HEK293 (cell line): ENCODE data around the gene KLK1.
A peak's percentile ranks its signal among the peaks of the same experiment; 100 is the strongest.

Experiments used
- CTCF ChIA-PET: fragments of 350-600 bp; formaldehyde crosslinking; extraction: SDS; loops from one replicate; lab custom pipeline; 2021; ENCODE audit warnings: antibody characterized with exemption; lab: Yijun Ruan, JAX
- POLR2A ChIA-PET: fragments of 300-600 bp; formaldehyde crosslinking; extraction: SDS; loops from one replicate; lab custom pipeline; 2020; ENCODE audit warnings: antibody characterized with exemption, inconsistent platforms; lab: Yijun Ruan, JAX
- H3K27ac ChIP-seq: fragments of 200-500 bp; sonication (Bioruptor generic); 2 replicates; pipeline ENCODE4 v1.5.1; 2014; ENCODE audit warnings: low read depth, low read length, control low read depth, inconsistent platforms; ENCODE audit errors: extremely low read depth
- H3K36me3 ChIP-seq, 2 experiments: fragments of 200-500 bp in 1 of 2; sonication (Bioruptor generic) in 1 of 2; 1 replicate in 1 of 2; 2 replicates in 1 of 2; pipeline ENCODE4 v1.5.1; 2014 to 2017; ENCODE audit warnings: inconsistent platforms in 2 of 2, low read length in 2 of 2; ENCODE audit not compliant: control insufficient read depth in 2 of 2, insufficient read depth in 1 of 2
- H3K4me1 ChIP-seq: fragments of 200-500 bp; sonication (Bioruptor generic); 2 replicates; pipeline ENCODE4 v1.5.1; 2014; ENCODE audit warnings: mild to moderate bottlenecking, low read length, inconsistent platforms; ENCODE audit not compliant: control insufficient read depth, insufficient read depth
- H3K4me3 ChIP-seq: 2 replicates; pipeline ENCODE4 v1.5.1; 2011; ENCODE audit warnings: low read depth, mild to moderate bottlenecking, control low read depth, low read length, moderate library complexity
- H3K9me3 ChIP-seq: fragments of 200-500 bp; sonication (Bioruptor generic); 2 replicates; pipeline ENCODE4 v1.5.1; 2014; ENCODE audit warnings: low read depth, low read length, inconsistent platforms; ENCODE audit not compliant: control insufficient read depth, insufficient read depth
- BCL6B ChIP-seq: fragments of 450-650 bp; formaldehyde crosslinking; IDR thresholded peaks from 2 replicates; pipeline ENCODE4 v1.5.1; 2017; ENCODE audit warnings: missing biosample characterization, missing genetic modification characterization
- MEIS1 ChIP-seq: sonication (generic); formaldehyde crosslinking; IDR thresholded peaks from 2 replicates; pipeline ENCODE4 v1.8.1; 2022; ENCODE audit warnings: missing genetic modification reagents, mild to moderate bottlenecking, borderline replicate concordance
- PRDM2 ChIP-seq: fragments of 450-650 bp; formaldehyde crosslinking; IDR thresholded peaks from 2 replicates; pipeline ENCODE4 v1.5.1; 2016; ENCODE audit warnings: missing biosample characterization, missing genetic modification characterization, borderline replicate concordance
- ZBTB20 ChIP-seq: fragments of 450-650 bp; formaldehyde crosslinking; IDR thresholded peaks from 2 replicates; pipeline ENCODE4 v1.5.1; 2016; ENCODE audit warnings: missing biosample characterization, missing genetic modification characterization
- ZBTB8A ChIP-seq: fragments of 450-650 bp; formaldehyde crosslinking; IDR thresholded peaks from 2 replicates; pipeline ENCODE4 v1.5.1; 2016; ENCODE audit warnings: missing biosample characterization, missing genetic modification characterization
- ZIC2 ChIP-seq: fragments of 450-650 bp; formaldehyde crosslinking; IDR thresholded peaks from 2 replicates; pipeline ENCODE4 v1.5.1; 2016; ENCODE audit warnings: missing biosample characterization, missing genetic modification characterization
- ZNF155 ChIP-seq: fragments of 450-650 bp; formaldehyde crosslinking; IDR thresholded peaks from 2 replicates; pipeline ENCODE4 v1.5.1; 2016; ENCODE audit warnings: missing biosample characterization, missing genetic modification characterization
- ZNF157 ChIP-seq: fragments of 450-650 bp; formaldehyde crosslinking; IDR thresholded peaks from 2 replicates; pipeline ENCODE4 v1.5.1; 2016; ENCODE audit warnings: missing biosample characterization, missing genetic modification characterization
- ZNF19 ChIP-seq: fragments of 450-650 bp; formaldehyde crosslinking; IDR thresholded peaks from 2 replicates; pipeline ENCODE4; 2016; ENCODE audit warnings: missing biosample characterization, missing genetic modification characterization, low read depth
- ZNF2 ChIP-seq: fragments of 450-650 bp; formaldehyde crosslinking; IDR thresholded peaks from 2 replicates; pipeline ENCODE4 v1.5.1; 2016; ENCODE audit warnings: missing biosample characterization, missing genetic modification characterization
- ZNF211 ChIP-seq: fragments of 450-650 bp; formaldehyde crosslinking; IDR thresholded peaks from 2 replicates; pipeline ENCODE4 v1.5.1; 2016; ENCODE audit warnings: low read depth, missing biosample characterization, missing genetic modification characterization
- ZNF280D ChIP-seq: fragments of 450-650 bp; formaldehyde crosslinking; IDR thresholded peaks from 2 replicates; pipeline ENCODE4 v1.5.1; 2016; ENCODE audit warnings: missing biosample characterization, missing genetic modification characterization
- ZNF311 ChIP-seq: fragments of 450-650 bp; formaldehyde crosslinking; IDR thresholded peaks from 2 replicates; pipeline ENCODE4 v1.5.1; 2017; ENCODE audit warnings: missing biosample characterization, missing genetic modification characterization, borderline replicate concordance
- ZNF362 ChIP-seq: fragments of 450-650 bp; formaldehyde crosslinking; IDR thresholded peaks from 2 replicates; pipeline ENCODE4 v1.5.1; 2016; ENCODE audit warnings: missing biosample characterization, missing genetic modification characterization
- ZNF391 ChIP-seq: fragments of 450-650 bp; formaldehyde crosslinking; IDR thresholded peaks from 2 replicates; pipeline ENCODE4 v1.5.1; 2016; ENCODE audit warnings: low read depth, missing biosample characterization, missing genetic modification characterization, borderline replicate concordance
- ZNF561 ChIP-seq: fragments of 450-650 bp; IDR thresholded peaks from 2 replicates; pipeline ENCODE4 v1.5.1; 2018; ENCODE audit warnings: missing biosample characterization, missing genetic modification characterization, borderline replicate concordance
- ZNF654 ChIP-seq: fragments of 450-650 bp; formaldehyde crosslinking; IDR thresholded peaks from 2 replicates; pipeline ENCODE4 v1.5.1; 2016; ENCODE audit warnings: low read depth, missing biosample characterization, missing genetic modification characterization
- ZNF692 ChIP-seq: fragments of 450-650 bp; formaldehyde crosslinking; IDR thresholded peaks from 2 replicates; pipeline ENCODE4 v1.5.1; 2016; ENCODE audit warnings: missing biosample characterization, missing genetic modification characterization
- ZNF701 ChIP-seq: fragments of 450-650 bp; formaldehyde crosslinking; IDR thresholded peaks from 2 replicates; pipeline ENCODE4 v1.5.1; 2016; ENCODE audit warnings: missing biosample characterization, missing genetic modification characterization
- ZNF704 ChIP-seq: fragments of 450-650 bp; formaldehyde crosslinking; IDR thresholded peaks from 2 replicates; pipeline ENCODE4 v1.5.1; 2016; ENCODE audit warnings: missing biosample characterization, missing genetic modification characterization
- ZNF768 ChIP-seq: fragments of 450-650 bp; formaldehyde crosslinking; IDR thresholded peaks from 2 replicates; pipeline ENCODE4 v1.5.1; 2018; ENCODE audit warnings: missing biosample characterization, mild to moderate bottlenecking, missing genetic modification characterization

Gene KLK1

GRCh38 chr19:50794074-50794875 is 29.3 kb downstream of the KLK1 start:
- CTCF ChIA-PET, result interaction anchor here (1.0 to 9.4 kb wide), 4 partner anchors 10 to 130 kb away, joined by 5 to 79 read pairs (median 6); no protein-coding TSS in a partner anchor
- POLR2A ChIA-PET, result interaction anchor here (0.8 to 7.9 kb wide), 8 partner anchors 9 to 238 kb away, joined by 3 to 85 read pairs (median 4); no protein-coding TSS in a partner anchor
- no peak overlapping the region; the same call in 1 of the 2 replicates for H3K27ac ChIP-seq
- no peak overlapping the region for H3K4me3 ChIP-seq
- peaks cover 6 to 42% of the 10 kb centered on the region in 2 experiments; a peak in 2 of 3 replicates for H3K36me3 ChIP-seq
- H3K4me1 ChIP-seq, result peaks cover 4% of the 10 kb centered on the region; the same call in 1 of the 2 replicates
- no peaks in the 10 kb centered on the region for H3K9me3 ChIP-seq
- TF ChIP-seq ZNF704 (tag by site-specific recombination), result no peak
- no peak for TF ChIP-seq ZNF561 (tag by site-specific recombination)
- TF ChIP-seq ZNF391 (tag by site-specific recombination), result peak; percentile 12; the same call in 1 of the 2 replicates
- TF ChIP-seq ZNF654, result no peak
- no peak for TF ChIP-seq ZNF155 (tag by site-specific recombination)
- TF ChIP-seq ZIC2 (tag by site-specific recombination), result no peak
- TF ChIP-seq ZNF701 (tag by site-specific recombination), result no peak
- no peak for TF ChIP-seq MEIS1 (CRISPR knock-in tag)
- no peak for TF ChIP-seq PRDM2 (tag by site-specific recombination)
- no peak for TF ChIP-seq ZNF768
- peak; percentile 91 for TF ChIP-seq ZBTB20
- no peak for TF ChIP-seq ZNF19 (tag by site-specific recombination)
- no peak for TF ChIP-seq ZNF2
- TF ChIP-seq ZNF211 (tag by site-specific recombination), result no peak
- TF ChIP-seq ZNF157 (tag by site-specific recombination), result no peak
- no peak for TF ChIP-seq ZBTB8A
- TF ChIP-seq BCL6B, result peak; percentile 78; the same call in 1 of the 2 replicates
- no peak for TF ChIP-seq ZNF280D (tag by site-specific recombination)
- no peak for TF ChIP-seq ZNF311 (tag by site-specific recombination)
- no peak for TF ChIP-seq ZNF362 (tag by site-specific recombination)
- peak; percentile 41; the same call in 1 of the 2 replicates for TF ChIP-seq ZNF692 (tag by site-specific recombination)
